Activated CD4-positive, CD25-positive, alpha-beta regulatory T cell (primary cell): Measurements from ENCODE around the gene TRAF4.
"Not testable (repeated sequence)": the region's sequence is repeated elsewhere in the genome, so short reads cannot be mapped to it uniquely, and the experiment has no call there.

Experiments used
- DNase-seq, 4 experiments: peaks; one replicate each; lab custom pipeline; 2025; lab: John Stamatoyannopoulos, UW

TRAF4 gene

GRCh38 chr17:28714281-28714680, 29.5 kb upstream of the TRAF4 start:
- no peak for DNase-seq

- no peak for DNase-seq
Measured at GRCh38 chr17:28715217-28715616, 28.6 kb upstream of the TRAF4 start.

GRCh38 chr17:28716740-28717577, 26.9 kb upstream of the TRAF4 start:
- no peak for DNase-seq

- DNase-seq = peak in 1 of 4 experiments; percentile 16
Measured at GRCh38 chr17:28717578-28718332, 26.1 kb upstream of the TRAF4 start, which contains the start of gene RAB34. RAB34 (minus strand) TSS chr17:28717868; CDS start chr17:28717266, 602 bp downstream.

- no peak for DNase-seq
Measured at GRCh38 chr17:28718333-28719020, 25.3 kb upstream of the TRAF4 start.

GRCh38 chr17:28719021-28719433, 24.8 kb upstream of the TRAF4 start:
- DNase-seq = no peak

GRCh38 chr17:28720247-28720996, 23.4 kb upstream of the TRAF4 start:
- DNase-seq = no peak

- not testable (repeated sequence) for DNase-seq
Measured at GRCh38 chr17:28720997-28721329, 22.8 kb upstream of the TRAF4 start.

GRCh38 chr17:28722417-28723158, 21.2 kb upstream of the TRAF4 start:
- DNase-seq = no peak

- DNase-seq = no peak
Measured at GRCh38 chr17:28723159-28723835, 20.5 kb upstream of the TRAF4 start.

GRCh38 chr17:28723836-28724499, 19.8 kb upstream of the TRAF4 start:
- not testable (repeated sequence) for DNase-seq

GRCh38 chr17:28724500-28725165, 19.2 kb upstream of the TRAF4 start:
- no peak for DNase-seq

- DNase-seq = no peak
Measured at GRCh38 chr17:28725166-28725659, 18.6 kb upstream of the TRAF4 start.

GRCh38 chr17:28725660-28726225, 18.1 kb upstream of the TRAF4 start:
- peak in 1 of 4 experiments; percentile 36 for DNase-seq

- peak; percentile 47 to 67 (median 59) for DNase-seq
Measured at GRCh38 chr17:28726226-28726626, 17.6 kb upstream of the TRAF4 start, which contains the start of gene TLCD1. TLCD1 (minus strand) TSS chr17:28726233; CDS start chr17:28726097, 136 bp downstream.

- DNase-seq = peak; percentile 76 to 86 (median 82)
Measured at GRCh38 chr17:28726627-28727491, 17.0 kb upstream of the TRAF4 start.

- peak; percentile 89 to 98 (median 94) for DNase-seq
Measured at GRCh38 chr17:28728364-28729200, 15.2 kb upstream of the TRAF4 start, which contains the start of gene NEK8. NEK8 (plus strand) TSS chr17:28728788; CDS start chr17:28728814, 26 bp downstream.
